HG03354 (cell line): Measurements from ENCODE around the gene TGFBRAP1.

ENCODE experiments used
- ATAC-seq: cut with Tn5 transposase; IDR thresholded peaks from one replicate; pipeline ENCODE4 v1.9.1; 2021; ENCODE audit warnings: mild to moderate bottlenecking; ENCODE audit not compliant: unreplicated experiment, poor library complexity, severe bottlenecking

The TGFBRAP1 gene

GRCh38 chr2:105244451-105244850 is 85.1 kb downstream of the TGFBRAP1 start:
- no peak for ATAC-seq

GRCh38 chr2:105243961-105244360 is 85.6 kb downstream of the TGFBRAP1 start:
- no peak for ATAC-seq

GRCh38 chr2:105242286-105242993 is 87.1 kb downstream of the TGFBRAP1 start:
- no peak for ATAC-seq

GRCh38 chr2:105241443-105241842 is 88.1 kb downstream of the TGFBRAP1 start, which contains the start of gene GPR45:
TSS of gene GPR45 (plus strand) at chr2:105241743. CDS start at chr2:105241859, 116 bp downstream.
- ATAC-seq = no peak

GRCh38 chr2:105239924-105240323 is 89.6 kb downstream of the TGFBRAP1 start:
- no peak for ATAC-seq

GRCh38 chr2:105238664-105239240 is 90.8 kb downstream of the TGFBRAP1 start:
- no peak for ATAC-seq

GRCh38 chr2:105237045-105237765 is 92.3 kb downstream of the TGFBRAP1 start:
- ATAC-seq = no peak

- no peak for ATAC-seq
Observed at GRCh38 chr2:105236060-105236424, 93.5 kb downstream of the TGFBRAP1 start.

- ATAC-seq = peak; percentile 74
Observed at GRCh38 chr2:105235388-105236059, 94.0 kb downstream of the TGFBRAP1 start.

- no peak for ATAC-seq
Observed at GRCh38 chr2:105231232-105231619, 98.3 kb downstream of the TGFBRAP1 start.

- no peak for ATAC-seq
Observed at GRCh38 chr2:105224444-105224843, 105.1 kb downstream of the TGFBRAP1 start.

GRCh38 chr2:105220604-105221003 is 108.9 kb downstream of the TGFBRAP1 start:
- no peak for ATAC-seq

GRCh38 chr2:105215586-105216192 is 113.8 kb downstream of the TGFBRAP1 start:
- ATAC-seq = no peak
